GM19240 (cell line): ENCODE results near the gene GPT2.
A peak's percentile ranks its signal among the peaks of the same experiment; 100 is the strongest.
"Not testable (repeated sequence)": the region's sequence is repeated elsewhere in the genome, so short reads cannot be mapped to it uniquely, and the experiment has no call there.

Source experiments
- DNase-seq: peaks from one replicate; pipeline ENCODE4 v3.0.0; 2011; ENCODE audit warnings: low spot score; ENCODE audit not compliant: insufficient read length

GPT2 gene

DNA sequence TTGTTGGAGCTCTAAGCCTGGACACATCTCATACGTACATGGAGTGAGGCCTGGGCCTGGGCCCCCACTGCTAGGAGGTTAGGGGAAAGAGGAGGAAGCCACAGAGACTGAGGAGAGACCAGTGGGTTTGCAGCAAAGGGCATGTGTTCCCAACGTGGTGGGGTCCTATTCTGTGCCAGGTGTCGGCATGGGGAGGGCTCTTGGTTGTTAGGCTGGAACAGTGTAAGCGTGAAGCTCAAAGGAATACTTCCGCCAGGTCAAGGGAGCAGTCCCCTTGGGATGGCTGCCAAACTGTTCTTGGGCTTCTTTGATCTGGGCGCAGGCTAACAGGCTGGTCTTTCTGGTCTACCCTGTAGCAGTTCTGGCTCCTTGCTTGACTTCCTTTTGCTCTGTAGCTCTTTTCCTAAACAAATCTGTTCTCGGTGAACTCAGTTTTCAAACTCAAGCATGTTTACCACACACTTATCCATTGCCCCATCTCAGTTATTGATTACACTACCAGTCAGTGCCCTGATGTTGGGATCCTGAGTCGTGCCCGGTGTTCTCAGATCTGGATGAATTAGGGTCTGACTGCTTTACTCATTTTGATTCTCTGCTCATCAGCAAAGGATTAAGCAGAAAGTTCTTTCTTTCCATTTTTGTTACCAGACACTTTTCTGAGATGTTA lies 36.4 kb downstream of the GPT2 start:
- DNase-seq = no peak

DNA sequence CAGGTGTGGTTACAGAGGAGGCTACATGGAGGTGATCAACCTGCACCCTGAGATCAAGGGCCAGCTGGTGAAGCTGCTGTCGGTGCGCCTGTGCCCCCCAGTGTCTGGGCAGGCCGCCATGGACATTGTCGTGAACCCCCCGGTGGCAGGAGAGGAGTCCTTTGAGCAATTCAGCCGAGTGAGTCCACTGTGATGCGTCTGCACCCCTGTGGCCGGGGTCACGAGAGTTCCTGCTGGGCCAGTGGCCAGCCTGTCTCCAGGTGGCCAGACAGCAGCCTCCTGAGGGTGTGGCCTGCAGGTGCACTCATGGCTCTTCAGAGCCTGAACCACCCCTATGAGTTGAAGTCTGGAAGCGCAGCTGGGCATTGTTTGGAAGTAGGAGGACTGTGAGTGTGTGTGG lies 38.1 kb downstream of the GPT2 start:
- no peak for DNase-seq

DNA sequence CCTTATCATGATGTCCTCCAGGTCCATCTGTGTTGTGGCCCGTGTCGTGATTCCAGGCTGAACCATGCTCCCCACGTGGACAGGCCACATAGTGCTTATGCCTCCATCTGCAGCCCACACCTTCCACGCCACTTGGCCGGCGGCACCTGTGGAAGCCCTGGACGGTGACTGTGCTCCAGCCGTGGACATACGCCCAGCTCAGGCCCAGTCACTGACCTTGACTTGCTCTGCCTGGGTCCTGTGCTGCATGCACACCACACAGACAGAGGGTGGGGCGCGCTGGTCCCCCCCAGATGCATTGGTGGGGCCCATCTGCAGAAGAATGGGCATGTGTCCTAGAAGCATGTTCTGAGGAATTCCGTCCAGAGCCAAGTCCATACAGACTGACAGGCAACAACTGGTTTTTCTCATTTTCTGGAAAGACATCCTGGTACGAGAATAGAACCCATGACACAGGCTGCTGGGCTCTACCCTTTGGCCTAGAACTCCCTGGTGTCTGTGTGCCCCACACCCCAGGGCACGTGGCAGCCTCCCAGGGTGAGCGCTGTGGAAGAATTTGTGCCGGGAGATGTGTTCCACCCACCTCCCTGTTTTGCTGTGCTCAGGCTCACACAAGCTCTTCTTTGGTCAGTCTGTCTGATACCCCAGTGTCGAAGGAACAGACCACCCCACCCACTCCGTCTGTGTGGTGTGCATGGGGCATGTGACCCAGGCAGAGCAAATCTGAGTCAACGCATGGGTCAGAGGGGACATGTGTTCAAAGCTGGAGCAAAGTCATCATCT lies 39.5 kb downstream of the GPT2 start:
- DNase-seq = no peak

DNA sequence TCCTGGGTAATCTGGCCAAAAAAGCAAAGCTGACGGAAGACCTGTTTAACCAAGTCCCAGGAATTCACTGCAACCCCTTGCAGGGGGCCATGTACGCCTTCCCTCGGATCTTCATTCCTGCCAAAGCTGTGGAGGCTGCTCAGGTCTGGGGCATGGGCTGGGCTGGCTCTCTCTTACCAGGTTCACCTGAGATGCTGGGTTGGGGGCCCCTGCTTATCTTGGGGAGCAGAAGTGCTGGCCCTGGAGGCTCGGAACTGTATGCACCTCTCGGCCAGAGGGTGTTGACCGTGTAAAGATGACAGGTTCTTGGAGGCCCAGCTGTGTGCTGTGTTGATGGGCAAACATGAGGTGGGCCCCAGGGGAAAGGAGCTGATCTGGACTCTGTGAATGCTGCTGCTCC lies 40.2 kb downstream of the GPT2 start:
- no peak for DNase-seq

DNA sequence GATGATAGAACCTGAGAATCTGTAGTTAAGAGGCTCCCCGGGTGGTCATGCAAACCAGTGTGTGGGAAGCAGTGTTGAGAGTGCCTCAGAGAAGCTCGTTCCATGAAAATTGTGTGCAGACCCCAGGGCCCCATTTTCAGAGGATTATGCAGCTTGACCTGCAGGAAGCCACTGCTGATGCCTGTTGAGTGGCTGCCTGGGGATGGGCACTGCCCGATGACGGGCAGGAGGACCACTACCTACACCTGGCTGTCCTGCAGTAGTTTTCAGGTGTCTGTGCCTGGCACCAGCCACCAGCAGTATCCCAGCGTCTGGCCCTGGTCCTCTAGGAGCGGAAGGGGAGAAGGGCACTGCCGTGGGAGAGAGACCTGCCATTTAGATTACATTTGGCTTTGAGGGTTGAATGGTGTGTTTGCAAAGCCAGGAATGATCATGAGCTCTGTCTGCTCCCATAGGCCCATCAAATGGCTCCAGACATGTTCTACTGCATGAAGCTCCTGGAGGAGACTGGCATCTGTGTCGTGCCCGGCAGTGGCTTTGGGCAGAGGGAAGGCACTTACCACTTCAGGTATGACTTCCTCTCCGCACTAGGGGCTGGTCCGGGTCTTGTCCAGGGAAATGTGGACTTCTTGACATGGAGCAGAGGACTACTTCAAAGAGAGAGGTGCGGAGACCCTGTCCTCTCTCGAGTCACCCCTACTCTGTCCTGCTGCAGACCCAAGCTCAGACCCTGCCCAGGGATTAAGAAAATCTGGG lies 42.5 kb downstream of the GPT2 start:
- DNase-seq = no peak

DNA sequence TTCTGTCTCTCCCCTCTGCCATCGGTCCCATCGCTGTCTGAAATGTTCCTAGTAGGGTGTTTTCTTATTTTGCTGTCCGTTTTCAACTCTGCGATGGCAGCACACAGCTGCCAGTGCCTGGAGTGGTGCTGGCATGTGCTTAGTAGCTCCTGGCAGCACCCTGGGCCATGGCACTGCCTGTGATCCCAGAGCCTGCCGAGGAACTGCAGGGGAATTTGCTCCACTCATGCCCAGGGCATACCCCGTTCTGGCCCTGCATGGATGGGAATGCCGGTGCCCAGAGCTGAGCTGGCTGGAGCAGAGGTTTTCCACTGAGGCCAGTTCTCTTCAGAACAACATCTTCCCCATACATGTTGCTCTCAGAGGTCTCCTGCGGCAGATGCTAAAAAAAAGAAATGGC lies 43.1 kb downstream of the GPT2 start:
- no peak for DNase-seq

DNA sequence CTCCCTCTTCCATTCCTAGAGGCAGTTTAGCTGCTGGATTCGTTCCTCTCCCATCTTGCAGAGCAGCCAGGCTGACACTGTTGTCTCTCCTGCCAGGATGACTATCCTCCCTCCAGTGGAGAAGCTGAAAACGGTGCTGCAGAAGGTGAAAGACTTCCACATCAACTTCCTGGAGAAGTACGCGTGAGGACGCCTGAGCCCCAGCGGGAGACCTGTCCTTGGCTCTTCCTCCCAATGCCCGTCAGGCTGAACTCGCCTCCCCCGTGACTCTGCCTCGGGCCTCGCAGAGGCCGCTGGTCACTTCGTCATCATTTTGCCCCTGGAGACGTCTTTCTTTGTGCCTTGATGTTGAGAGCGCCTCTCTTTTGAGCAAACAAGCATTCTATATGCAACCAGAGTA lies 44.6 kb downstream of the GPT2 start:
- DNase-seq = no peak

DNA sequence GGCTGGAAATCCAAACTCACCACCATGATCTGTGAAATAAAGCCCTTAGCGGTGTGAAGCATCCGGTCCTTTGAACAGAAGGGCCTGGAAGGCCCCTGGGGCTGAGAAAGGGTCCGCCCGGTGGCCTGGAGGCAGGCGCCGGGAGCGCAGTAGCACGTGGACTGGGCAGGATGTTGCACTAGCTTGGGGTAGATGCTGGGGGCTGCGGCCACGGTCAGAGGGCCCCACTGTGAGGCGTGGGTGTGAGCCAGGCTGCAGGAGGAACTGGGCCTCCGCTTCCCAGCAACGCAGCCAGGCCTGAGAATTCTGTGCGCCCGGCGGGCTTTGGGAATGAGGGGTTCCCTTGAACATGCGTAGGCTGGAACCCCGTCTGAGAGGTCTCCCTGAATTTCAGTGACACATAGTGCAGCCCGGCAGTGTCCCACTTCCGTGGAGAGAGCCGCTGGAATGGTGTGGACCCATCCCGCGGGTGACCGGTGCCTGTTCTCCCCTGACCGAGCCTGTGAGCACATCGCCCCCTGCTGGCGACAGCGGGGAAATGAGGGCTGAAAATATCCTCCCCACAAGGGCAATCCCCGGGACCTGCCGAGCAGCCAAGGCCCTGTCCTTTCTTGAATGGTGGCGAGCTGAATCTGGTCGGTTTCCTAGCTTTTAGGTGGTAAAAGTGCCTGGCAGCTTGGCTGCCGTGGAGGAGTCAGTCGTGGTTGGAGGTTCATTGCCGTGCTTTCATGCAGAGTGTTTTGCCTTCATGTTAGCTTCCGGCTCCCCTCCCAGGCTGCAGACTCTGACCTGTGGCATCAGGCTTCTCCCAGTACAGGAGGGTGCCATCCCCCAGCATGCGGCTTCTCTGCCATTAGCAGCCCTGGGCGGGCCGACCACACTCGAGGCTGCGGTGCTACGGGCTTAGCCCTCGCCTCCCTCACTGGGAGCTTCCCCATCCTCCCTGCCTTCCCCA lies 45.5 kb downstream of the GPT2 start:
- peak; percentile 29 for DNase-seq

DNA sequence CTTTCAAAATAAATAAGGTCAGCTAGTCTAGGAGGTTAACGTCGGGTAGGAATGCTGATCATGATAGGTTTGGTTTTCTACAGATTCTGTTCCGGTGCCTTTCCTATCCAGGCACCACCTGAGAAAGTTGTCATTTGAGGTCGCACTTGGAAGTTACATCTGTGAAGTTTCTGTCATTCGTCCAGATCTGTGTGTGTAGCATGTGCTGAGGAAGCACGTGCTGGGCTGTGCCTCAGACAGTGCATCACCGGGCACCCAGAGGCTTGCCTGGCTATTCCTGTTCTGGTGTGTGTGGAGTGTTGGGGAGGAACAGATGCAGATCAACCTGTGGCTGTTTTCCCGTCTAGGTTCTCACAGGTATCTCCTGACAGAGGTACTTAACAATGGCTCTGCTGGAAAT lies 46.7 kb downstream of the GPT2 start:
- DNase-seq = no peak

DNA sequence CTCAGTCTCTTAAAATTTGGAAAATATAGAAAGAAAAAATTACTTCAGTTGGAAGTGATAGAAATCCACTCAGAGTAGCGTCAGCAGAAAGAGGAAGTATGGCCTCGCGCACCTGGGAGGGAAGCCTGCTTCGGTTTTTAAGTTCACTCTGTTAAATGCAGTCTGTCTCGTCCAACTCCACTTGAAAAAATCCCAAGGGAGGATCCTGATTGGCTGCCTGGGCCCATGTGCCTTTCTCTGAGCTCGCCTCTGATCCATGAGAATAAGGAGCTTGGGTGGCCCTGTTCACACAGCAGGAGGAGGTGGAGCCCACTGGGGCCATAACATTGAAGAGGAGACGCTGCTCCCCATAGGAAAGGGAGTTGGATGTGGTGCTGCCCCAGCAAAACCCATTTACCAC lies 48.6 kb downstream of the GPT2 start:
- DNase-seq = no peak

DNA sequence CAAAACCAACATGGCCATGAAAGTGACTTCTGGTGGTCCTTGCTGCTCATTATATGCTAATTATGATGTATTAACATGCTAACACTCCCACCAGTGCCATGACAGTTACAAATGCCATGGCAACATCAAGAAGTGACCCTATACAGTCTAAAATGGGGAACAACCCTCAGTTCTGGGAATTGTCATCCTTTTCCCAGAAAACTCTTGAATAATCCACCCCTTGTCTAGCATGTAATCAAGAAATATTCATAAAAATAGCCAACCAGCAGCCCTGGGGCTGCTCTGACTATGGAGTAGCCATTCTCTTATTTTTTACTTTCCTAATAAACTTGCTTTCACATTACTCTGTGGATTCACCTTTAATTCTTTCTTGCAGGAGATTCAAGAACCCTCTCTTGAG lies 53.4 kb downstream of the GPT2 start:
- DNase-seq = no peak

DNA sequence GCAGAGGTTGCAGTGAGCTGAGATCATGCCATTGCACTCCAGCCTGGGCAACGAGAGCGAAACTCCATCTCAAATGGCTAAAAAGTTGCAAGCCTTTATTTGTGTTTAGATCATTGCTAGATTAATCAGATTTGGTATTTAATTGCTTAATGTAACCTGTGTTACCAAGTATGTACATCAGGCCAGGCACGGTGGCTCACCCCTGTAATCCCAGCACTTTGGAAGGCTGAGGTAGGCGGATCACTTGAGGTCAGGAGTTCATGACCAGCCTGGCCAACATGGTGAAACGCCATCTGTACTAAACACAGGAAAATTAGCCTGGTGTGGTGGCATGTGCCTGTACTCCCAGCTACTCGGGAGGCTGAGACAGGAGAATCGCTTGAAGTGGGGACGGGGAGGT lies 60.6 kb downstream of the GPT2 start:
- not testable (repeated sequence) for DNase-seq

DNA sequence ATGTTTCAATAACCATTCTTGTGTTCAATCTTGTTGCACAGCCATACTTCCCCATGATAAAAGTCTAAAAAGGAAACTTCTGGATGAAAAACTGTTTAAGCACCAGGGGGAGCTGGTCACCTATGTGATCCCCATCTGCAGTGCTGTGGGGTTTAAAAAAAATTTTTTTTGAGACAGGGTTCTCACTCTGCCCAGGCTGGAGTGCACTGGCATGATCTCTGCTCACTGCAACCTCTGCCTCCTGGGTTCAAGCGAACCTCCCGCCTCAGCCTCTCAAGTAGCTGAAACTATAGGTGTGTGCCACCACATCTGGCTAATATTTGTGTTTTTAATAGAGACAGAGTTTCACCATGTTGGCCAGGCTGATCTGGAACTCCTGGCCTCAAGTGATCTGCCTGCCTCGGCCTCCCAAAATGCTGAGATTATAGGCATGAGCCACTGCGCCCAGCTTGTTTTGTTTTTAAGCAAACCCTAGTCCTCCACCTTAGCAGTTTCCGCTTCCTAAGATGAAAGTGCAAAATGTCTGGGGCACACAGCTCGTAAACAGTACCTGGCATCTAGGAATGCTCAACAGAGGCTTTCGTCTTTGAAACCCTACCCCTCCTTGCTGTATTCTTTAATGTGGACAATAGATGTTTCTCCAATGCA lies 63.9 kb downstream of the GPT2 start:
- no peak for DNase-seq

DNA sequence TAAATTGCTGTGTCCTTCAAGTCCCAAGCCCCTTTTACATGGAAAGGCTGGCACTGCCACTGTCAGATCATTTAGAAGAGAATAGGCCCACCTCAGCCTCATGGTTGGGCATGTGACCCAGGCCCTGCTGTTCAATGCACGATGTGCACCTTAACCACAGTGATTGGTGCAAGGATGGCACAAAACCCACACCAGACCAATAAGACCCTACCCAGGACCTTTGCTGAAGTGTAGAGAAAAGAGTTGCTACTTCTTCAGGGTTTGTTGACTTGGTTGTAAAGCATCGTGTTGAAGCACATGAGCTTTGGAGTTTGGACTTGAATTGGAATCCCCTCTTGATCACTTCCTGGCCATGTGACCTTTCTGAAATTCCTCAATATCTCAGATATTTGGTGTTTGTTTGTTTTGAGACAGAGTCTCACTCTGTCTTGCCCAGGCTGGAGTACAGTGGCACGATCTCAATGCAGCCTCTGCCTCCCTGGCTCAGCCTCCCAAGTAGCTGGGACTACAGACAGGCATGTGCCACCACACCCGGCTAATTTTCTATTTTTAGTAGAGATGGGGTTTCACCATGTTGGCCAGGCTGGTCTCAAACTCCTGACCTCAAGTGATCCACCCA lies 64.5 kb downstream of the GPT2 start:
- no peak for DNase-seq

DNA sequence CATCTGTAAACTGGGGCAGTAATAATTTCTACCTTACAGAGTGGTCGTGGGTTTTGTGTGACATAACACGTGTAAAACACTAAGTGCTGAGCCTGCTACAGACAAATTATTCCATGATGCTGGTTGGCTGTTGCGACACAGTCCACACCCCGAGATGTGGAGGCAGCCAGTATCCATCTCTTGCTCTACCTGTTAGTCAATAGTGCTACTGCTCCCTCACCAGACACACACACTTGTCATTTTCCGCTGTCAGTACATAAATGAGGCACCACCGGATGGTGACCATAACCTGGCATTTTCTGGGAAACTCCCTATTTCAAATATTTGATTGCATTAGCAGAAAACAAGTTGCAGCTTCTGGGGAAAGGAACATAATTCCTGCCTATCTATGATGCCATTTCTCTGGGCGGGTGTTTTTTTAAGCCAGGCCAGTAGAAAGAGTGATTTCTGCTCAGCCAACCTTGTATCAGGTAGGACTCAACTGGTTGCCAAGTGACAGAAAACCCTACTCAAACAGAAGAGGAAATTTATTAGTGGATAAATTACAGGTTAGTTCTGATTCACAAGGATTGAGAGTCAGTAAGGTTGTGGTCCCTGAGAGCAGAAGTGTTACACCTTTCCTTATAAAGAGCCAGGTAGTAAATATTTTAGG lies 65.2 kb downstream of the GPT2 start:
- DNase-seq = no peak

DNA sequence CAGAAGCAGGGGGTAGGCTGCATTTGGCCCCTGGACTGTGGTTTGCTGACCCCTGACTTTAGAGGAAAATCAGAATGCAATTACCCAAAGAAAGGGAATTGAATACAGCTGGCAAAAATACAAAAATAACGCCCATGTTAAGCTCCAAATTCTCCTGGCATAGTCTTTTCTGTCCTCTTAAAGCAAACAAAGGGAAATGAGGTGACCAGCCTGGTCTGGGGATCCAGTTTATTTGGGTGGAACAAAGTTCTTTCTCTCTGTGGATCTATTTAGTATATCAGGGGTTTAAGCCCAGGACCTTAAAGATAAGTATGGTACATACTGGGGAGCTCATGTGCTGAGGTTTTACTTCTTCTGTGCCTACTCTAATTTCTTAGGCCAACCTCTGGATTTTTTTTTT lies 65.8 kb downstream of the GPT2 start:
- DNase-seq = no peak

DNA sequence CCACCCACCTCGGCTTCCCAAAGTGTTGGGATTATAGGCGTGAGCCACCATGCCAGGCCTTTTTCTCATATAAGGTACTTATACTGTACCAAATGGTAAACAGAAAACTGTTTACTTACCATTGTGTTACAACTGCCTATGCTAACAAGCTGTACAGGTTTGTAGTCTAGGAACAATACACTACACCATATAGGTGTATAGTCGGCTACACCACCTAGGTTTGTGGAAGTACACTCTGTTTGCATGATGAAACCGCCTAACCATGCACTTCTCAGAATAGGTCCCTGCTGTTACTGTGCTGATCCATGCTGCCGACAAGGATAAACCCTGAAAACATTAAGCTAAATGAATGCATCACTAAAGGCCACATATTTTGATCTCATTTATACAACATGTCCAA lies 70.4 kb downstream of the GPT2 start:
- no peak for DNase-seq

DNA sequence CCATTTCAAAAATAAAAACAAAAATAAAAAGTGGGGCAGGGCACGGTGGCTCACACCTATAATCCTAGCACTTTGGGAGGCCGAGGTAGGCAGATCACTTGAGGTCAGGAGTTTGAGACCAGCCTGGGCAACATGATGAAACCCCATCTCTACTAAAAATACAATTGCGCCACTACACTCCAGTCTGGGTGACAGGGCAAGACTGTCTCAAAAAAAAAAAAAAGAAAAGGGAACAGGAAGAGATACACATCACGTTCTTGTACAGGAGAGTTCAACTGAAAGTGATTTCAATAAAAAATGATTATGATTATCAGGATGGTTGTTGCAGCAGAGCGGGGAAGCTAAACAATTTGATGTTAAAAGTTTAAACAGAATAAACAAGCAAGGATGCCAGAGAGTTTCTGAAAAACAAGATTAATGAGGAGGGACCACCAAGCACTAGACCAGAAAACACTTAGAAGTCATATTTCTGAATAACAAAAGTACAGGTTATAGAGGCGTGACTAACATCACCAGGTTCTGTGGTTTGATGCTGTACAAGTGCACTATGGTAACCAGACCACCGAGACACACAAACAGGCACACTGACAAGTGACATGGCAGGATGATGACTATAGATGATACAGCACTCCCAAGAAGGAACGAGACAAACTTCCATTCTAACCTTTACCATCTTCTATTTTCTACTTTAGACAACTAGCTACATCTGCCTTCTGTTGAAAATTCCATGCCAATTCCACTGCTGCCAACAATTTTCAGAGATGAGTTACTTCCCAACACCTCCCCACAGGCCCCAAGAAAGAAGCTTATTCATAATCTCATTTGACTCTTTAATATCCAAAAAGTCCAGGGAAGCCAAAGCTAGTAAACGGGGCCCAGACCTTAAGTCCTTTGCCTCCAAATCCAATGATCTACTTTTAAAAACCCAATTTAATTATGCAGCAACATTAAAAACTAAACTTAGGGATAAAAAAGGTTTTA lies 77.5 kb downstream of the GPT2 start:
- no peak for DNase-seq

DNA sequence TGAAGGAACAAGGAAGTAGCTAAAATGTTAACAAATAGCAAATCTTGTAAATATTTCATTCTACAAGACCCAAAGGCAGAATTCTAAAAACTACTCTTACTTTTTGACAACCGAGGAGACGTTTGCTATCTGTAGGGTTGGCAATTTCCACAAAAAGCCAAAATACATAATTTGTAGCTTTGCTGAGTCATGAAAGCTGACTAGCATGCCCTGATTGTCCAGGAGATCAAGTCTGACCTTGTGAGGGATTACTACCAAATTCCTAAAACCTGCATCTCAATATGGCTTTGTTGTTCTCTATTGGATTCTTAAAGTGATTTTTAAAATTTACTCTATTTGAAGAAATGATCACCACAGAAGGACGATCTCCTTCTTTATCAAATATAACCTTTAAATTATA lies 78.5 kb downstream of the GPT2 start:
- DNase-seq = no peak
